A172 (cell line): ENCODE results near the gene OBP2B. TPM values are rescaled to one million over a fixed set of nuclear protein-coding genes. Genes with fewer than 3 reads are reported as not detected.
"Not testable (repeated sequence)": the region's sequence is repeated elsewhere in the genome, so short reads cannot be mapped to it uniquely, and the experiment has no call there.

ENCODE experiments used
- DNase-seq: peaks from one replicate; pipeline ENCODE4 v3.0.0-alpha.2; 2015; ENCODE audit warnings: low spot score
- total RNA-seq: library from RNA; depleted of rRNA; stranded (reverse); fragments of >200 nt; shearing (Covaris generic); gene quantifications from 2 replicates; pipeline ENCODE4 v1.2.3, GENCODE V29; 2014

Gene OBP2B
- total RNA-seq, 1 experiment from 2014 or later: not detected

DNA sequence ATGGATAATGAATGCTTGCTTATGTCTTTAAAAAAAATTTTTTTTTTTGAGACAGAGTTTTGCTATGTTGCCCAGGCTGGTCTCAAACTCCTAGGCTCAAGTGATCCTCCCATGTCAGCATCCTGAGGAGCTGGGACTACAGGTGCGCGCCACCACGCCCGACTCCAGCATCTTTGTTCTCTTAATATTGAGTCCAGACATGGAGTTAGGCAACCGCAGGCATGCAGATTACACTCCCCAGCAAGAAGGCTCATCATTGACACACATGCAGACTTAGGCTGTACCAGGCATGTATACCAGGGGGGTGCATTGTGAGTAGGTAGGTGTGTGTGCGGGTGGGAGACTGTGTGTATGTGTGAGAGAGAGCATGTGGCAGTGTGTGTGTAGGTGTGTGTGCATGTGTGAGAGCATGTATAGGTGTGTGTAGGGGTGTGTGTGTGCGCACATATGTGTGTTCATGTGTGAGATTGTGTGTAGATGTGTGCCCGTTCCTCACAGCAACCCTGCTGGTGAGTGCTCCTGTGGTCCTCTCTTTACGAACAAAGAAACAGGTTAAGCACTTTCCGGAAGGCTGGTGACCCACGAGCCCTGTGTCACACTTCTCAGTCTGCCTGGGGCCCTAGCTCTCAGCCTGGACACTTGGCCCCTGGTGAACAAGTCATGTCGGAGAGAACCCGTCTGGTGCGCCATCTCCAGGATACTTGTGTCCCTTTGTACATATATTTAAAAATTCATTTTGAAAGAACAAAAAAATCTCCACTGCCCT lies 6.2 kb downstream of the OBP2B start:
- no peak for DNase-seq

DNA sequence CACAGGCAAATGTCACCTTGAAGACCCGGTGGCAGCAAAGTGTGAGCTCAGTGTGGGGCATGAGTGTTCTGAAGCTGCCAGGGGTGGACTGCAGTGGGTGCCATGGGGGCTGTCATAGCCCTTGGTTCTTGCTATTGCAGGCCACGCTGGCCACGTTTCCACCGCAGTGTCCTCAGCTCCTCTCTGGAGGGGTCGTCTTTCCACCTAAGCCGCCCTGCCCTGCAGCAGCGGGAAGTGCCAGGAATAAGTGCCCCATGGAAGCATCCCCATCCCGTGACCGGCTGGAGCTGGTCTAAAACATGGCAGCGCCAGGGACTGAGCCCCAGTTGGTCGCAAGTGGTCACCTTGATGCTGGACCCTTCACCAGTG lies 6.9 kb downstream of the OBP2B start:
- no peak for DNase-seq

DNA sequence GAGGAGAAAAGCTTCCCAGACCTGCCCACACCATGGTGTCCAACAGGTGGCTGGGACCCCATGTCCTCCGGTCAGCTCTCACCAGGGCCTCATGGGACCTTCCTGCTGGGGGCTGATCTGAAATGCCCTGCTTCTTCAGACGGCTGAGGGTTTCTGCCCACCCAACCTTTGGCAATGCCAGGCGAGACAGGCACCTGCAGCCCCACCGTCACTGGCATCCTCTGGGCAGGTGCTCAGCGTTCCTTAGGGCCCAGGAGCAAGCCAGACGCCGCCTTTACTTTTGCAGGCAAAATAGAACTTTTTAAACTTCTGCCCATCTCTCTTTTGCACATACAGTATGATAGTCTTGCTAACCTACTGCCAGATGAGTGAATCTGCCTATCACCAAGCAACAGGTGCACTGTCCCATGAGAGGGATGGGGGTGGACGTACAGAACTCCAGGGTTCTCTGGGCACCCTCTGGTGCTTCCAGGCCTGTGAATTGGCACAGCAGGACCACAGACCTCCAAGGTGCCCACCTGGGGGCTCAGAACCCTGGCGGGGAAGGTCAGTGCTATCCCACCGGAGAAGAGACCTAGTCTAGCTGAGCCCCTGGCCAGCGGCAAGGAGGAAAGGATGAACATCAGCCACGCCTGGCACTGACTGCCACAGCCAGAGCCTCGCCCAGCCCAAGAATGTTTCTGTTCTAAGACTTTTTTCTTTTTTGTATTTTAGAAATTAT lies 7.5 kb downstream of the OBP2B start:
- DNase-seq: no peak

DNA sequence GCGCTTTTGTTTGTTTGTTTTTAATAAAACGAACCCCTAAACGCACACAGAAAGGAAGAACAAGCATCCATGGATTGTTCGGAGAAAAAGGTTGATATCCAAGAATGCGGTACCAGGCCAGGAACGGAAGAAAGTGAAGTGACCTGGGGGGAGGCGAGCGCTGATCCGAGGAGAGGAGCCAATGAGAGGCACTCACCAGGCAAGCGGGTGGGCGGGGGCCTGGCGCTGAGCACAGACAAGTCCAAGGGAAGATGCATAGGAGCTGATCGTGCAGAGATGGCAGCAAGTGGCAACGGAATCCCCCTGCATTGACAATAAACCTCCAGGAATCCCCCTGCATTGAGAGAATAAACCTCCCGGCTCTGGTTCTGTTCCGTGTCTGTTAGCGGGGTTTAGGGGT lies 8.4 kb downstream of the OBP2B start:
- DNase-seq: no peak

DNA sequence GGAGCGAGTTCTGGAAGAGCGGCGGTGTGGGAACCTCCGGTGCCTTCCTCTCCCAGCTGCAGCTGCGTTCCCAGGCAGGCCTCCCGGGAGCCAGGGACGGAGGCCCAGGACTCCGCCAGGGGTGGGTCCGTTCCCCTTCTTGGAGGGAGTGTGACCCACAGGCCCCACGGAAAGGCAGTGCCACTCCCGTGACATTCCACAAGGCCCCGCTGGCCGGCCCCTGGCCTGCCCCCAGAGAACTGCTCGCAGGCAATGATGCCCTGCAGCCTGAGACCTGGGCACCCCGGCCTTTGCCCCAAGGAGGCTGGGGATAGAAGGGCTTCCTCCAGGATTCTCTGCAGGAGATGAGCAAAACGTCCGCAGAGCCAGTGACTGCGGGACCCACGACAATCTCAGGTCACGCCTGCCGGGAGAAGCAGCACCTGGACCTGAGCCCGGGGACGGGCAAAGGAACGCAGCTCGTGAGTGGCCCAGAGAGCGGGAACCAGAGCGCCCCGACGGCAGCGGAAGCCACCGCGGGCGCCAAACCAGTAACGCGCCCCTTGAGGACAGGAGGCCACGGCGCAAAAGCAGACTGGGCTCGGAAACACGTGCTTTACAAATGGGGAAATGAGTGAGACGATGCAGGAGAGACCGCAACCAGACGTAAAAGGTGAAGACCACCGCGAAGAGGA lies 9.3 kb downstream of the OBP2B start:
- no peak for DNase-seq

GRCh38 chr9:133195029-133195428 lies 14.0 kb downstream of the OBP2B start:
- DNase-seq: no peak

GRCh38 chr9:133194597-133194996 lies 14.5 kb downstream of the OBP2B start:
- DNase-seq: no peak

DNA sequence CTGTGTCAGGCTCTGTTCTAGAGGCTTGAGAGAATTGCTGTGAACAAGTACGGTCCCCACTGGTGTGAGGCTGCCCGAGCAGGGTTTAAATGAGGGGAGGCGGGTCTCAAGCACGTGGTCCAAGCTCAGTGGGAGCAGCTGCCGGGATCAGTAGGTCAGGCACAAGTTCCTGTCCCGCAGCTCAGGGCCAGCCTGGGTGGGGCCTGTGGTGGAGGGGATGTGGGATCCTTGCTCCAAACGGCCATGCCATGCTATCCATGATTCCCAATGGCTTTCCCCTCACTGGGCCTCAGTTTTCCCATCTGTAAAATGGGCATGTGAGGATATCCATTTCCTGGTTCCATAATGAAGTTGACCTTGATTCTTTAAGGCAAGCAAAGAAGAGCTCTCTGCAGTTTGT lies 17.1 kb downstream of the OBP2B start:
- no peak for DNase-seq

DNA sequence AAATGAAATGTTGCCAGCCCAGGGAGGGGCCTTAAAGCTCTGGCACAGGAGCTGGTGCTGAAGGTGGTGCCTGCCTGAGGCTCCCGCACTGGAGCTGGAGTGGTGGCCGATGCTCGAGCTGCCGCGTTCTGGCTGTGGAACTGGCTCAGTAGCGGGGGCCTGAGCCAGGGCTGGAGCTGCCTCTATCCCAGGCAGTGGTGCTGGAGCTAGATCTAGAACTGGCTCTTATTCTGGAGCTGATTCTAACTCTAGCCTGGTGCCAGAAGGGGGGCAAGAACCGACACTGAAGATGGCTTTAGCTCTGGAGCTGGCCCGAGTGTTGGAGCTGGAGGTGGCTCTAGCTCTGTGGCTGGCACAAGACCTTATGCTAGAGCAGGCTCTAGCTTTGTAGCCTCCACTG lies 19.2 kb downstream of the OBP2B start:
- DNase-seq: no peak

GRCh38 chr9:133188843-133189180 lies 20.2 kb downstream of the OBP2B start:
- DNase-seq: no peak

DNA sequence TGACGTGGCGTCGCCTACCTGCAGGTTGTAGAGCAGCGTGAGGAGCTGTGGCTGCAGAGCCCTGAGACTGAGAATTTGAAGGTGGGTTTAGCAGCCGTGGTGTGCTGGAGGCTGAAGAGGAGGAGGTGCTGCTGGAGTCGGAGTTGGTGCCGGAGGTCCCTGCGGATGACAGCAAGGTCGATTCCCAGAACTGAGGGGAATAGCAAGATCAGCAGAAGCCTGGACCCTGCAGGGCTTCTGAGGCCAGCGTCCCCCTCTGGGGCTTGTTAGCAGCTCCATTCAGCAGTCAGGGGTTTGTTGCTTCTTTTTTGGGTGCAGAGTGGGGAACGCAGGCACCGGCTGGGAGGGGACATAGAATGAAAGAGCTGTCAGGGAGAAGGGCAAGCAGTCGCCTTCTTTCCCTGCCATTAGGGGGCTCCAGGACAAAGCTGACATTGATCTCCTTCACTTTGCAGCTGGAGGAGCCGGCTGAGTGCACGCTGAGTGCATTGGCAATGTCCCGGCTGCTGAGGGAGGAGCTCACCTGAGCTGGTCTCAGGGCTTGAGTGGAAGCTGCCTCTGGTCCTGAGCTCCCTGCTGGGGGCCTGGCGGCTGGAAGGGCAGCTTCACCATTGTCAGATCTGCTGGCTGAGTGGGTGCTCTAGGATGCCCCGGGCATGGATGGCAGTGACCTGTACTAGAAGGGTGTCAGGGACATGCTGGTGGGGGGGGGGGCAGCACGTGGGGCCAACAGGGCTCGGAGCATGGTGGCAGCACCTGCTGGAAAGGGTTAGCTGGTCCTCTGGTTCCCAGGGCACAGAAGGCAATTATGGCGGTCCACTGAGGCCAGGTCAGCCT lies 20.8 kb downstream of the OBP2B start:
- DNase-seq: peak; percentile 15

GRCh38 chr9:133187561-133188005 lies 21.5 kb downstream of the OBP2B start:
- no peak for DNase-seq

DNA sequence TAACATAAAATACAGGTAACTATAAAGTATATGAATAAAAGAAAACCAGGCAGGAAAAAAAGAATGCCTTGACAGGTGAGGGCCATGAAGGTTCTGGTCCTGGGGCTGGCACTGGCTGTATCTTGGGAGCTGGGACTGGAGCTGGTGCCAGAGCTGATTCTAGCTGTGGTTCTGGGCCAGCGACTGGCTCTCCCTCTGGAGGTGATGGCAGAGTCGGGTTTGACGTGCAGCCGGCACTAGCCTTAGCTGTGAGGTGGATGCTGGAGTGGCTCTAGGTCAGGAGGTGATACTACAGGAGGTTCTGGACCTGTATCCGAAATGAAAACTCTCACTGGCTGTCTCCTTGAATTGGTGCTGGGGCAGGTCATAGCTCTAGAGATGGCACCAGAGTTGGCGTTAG lies 22.3 kb downstream of the OBP2B start:
- no peak for DNase-seq

DNA sequence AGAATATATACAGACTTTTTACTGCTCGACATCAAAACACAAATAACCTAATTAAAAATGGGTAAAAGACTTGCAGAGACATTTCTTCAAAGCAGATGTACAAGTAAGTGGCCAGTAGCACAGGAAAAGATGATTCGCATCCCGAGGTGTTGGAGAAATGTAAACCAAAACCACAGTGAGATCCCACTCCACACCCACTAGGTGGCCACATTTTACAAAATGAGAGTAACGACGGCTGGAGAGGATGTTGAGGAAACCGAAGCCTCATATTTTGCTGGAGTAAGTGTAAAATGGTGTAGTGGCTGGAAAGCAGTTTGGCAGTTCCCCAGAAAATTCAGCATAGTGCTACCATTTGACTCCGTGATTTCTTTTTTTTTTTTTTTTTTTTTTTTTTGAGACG lies 24.1 kb downstream of the OBP2B start:
- peak; percentile 76 for DNase-seq

- DNase-seq: no peak
Observed at GRCh38 chr9:133182151-133182550, 26.9 kb downstream of the OBP2B start.

GRCh38 chr9:133181561-133181960 lies 27.5 kb downstream of the OBP2B start:
- no peak for DNase-seq

GRCh38 chr9:133180953-133181352 lies 28.1 kb downstream of the OBP2B start:
- no peak for DNase-seq

DNA sequence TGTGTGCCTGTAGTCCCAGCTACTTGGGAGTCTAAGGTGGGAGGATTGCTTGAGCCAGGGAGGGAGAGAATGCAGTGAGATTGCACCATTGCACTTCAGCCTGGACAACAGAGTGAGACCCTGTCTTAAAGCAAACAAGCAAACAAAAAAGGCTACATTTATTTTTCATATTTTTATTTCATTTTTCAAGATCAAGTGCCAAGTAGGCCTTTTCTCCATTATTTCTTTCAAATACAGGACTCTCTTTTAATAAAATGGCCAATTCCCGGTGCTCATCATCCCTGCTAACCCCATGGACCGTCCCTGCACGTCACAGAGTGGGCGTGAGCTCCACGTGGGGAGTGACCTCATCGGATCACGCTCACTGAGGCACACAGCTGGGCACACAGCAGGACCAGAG lies 36.0 kb downstream of the OBP2B start:
- DNase-seq: no peak

DNA sequence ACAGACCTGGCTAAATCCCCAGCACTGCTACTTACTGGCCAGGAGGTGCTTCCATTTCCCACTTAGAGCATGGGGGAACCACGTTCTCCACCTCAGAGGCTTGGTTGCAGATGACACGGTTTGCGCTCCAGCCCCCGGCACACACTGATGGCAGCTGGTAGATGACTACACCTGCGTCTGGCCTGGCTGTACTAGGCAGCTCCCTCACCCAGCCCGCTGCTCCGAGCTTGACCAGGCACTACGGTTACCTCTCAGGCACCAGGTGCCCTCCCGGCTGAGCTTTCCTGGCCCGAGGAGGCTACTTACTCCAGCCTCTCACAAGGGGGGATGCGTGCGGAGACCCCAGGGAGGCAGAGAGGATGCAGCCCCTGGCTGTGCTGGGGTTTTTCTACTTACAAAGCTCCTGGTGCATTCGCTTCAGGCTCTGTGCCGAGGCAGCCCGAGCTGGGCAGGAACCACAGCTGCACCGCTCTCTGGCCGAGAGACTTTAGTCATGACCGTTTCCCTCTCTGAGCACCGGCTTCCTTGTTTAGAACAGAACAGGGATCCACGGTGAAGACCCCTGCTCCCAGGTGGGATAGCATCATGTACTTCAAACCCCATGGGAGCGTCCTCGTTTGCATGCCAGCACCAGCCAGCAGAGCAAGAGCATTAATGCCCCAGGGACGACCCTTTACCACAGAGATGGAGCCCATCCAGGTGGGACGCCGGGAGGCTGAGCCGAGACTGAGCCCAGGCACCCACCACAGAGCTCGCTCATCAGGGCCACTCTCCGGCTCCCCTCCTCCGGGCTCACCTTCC lies 37.7 kb downstream of the OBP2B start:
- no peak for DNase-seq

DNA sequence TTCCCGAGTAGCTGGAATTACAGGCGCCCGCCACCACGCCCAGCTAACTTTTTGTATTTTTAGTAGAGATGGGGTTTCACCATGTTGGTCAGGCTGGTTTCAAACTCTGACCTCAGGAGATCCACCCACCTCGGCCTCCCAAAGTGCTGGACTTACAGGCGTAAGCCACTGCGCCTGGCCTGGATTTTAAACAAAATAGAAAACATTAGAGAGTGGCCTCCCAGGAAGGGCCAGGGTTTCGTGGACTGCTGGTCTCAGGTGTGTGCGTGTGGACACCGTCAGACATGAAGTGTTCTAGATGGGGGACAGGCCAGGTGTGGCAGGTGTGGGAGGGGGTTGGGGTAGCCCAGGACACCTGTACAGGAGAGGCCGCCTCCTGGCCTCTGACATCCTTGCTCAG lies 38.3 kb downstream of the OBP2B start:
- no peak for DNase-seq

DNA sequence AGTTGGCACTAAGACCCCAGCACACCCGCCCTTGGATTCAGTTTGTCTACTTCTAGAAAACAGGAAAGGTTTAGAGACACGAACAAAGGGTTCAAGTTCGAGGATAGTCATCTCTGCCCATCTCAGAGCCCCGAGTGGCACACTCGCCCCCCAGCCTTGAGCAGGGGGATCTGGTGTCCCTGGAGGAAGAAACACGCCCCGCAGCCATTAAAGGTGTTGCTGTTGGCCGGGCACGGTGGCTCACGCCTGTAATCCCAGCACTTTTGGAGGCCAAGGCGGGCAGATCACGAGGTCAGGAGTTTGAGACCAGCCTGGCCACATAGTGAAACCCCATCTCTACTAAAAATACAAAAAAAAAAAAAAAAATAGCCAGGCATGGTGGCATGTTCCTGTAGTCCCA lies 39.4 kb downstream of the OBP2B start:
- not testable (repeated sequence) for DNase-seq
